Glutamatergic neuron (in vitro differentiated cells): ENCODE data around the gene RPL10. TPM values are rescaled to one million over a fixed set of nuclear protein-coding genes. Genes with fewer than 3 reads are reported as not detected.

Experiments used
- DNase-seq: peaks from one replicate; pipeline ENCODE4 v3.0.0; 2022
- H3K27ac Mint-ChIP-seq: one replicate; pipeline ENCODE4 v1.8.0; 2020; ENCODE audit warnings: mild to moderate bottlenecking, mixed read lengths, inconsistent platforms; ENCODE audit not compliant: unreplicated experiment
- H3K27me3 Mint-ChIP-seq: one replicate; pipeline ENCODE4 v1.8.0; 2020; ENCODE audit warnings: mild to moderate bottlenecking, moderate library complexity, mixed read lengths, inconsistent platforms; ENCODE audit not compliant: unreplicated experiment
- H3K36me3 Mint-ChIP-seq: one replicate; pipeline ENCODE4 v1.8.0; 2020; ENCODE audit warnings: mild to moderate bottlenecking, mixed read lengths, inconsistent platforms; ENCODE audit not compliant: unreplicated experiment
- H3K4me1 Mint-ChIP-seq: one replicate; pipeline ENCODE4 v1.8.0; 2020; ENCODE audit warnings: mild to moderate bottlenecking, low read depth, mixed read lengths, inconsistent platforms; ENCODE audit not compliant: unreplicated experiment
- H3K4me3 Mint-ChIP-seq: one replicate; pipeline ENCODE4 v1.8.0; 2020; ENCODE audit warnings: mild to moderate bottlenecking, mixed read lengths, inconsistent platforms; ENCODE audit not compliant: unreplicated experiment
- H3K9me3 Mint-ChIP-seq: one replicate; pipeline ENCODE4 v1.8.0; 2020; ENCODE audit warnings: mild to moderate bottlenecking, moderate library complexity, mixed read lengths, inconsistent platforms; ENCODE audit not compliant: unreplicated experiment
- total RNA-seq: library from RNA; stranded (reverse); fragmentation: NEBNext Ultra II Directional; extraction: Animal tissue kit (Norgen Biotek cat#: 25700); gene quantifications from one replicate; pipeline ENCODE4 v1.2.1, GENCODE V29; 2021; ENCODE audit not compliant: unreplicated experiment
- TF ChIP-seq, protein P1 (sequence below): fragments of 200-600 bp; sonication (generic); IDR thresholded peaks from one replicate; pipeline ENCODE4 v1.5.0; 2021; ENCODE audit not compliant: partially characterized antibody, unreplicated experiment

Gene RPL10
- total RNA-seq, 1 donor from 2014 or later = 1,779 TPM

DNA sequence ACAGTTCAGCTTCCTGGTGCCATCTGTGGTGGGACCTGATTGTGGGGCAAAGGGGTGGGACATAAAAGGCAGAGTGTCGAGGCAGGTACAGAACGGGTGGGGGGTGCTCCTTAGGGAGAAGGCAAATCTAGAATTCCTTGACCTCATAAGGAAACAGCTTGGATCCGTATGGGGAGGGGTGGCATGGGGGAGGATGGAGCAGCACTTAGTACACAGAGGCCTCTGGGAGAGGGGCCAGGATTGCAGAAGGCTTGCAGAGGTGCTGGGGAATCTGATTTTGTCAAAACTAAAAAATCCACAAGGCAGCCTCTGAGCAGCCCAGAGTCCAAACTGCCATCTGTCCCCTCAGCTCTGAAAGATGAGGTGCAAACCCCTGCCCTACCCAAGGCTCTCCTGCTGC lies 21.4 kb upstream of the RPL10 start:
- H3K9me3 Mint-ChIP-seq = peaks cover 1% of the 10 kb centered on the region
- H3K27ac Mint-ChIP-seq = no peak overlapping the region
- no peak overlapping the region for H3K4me3 Mint-ChIP-seq
- H3K27me3 Mint-ChIP-seq = peaks cover 5% of the 10 kb centered on the region
- H3K4me1 Mint-ChIP-seq = peaks cover 1% of the 10 kb centered on the region
- no peaks in the 10 kb centered on the region for H3K36me3 Mint-ChIP-seq
- no peak for DNase-seq
- TF ChIP-seq, protein P1, sequence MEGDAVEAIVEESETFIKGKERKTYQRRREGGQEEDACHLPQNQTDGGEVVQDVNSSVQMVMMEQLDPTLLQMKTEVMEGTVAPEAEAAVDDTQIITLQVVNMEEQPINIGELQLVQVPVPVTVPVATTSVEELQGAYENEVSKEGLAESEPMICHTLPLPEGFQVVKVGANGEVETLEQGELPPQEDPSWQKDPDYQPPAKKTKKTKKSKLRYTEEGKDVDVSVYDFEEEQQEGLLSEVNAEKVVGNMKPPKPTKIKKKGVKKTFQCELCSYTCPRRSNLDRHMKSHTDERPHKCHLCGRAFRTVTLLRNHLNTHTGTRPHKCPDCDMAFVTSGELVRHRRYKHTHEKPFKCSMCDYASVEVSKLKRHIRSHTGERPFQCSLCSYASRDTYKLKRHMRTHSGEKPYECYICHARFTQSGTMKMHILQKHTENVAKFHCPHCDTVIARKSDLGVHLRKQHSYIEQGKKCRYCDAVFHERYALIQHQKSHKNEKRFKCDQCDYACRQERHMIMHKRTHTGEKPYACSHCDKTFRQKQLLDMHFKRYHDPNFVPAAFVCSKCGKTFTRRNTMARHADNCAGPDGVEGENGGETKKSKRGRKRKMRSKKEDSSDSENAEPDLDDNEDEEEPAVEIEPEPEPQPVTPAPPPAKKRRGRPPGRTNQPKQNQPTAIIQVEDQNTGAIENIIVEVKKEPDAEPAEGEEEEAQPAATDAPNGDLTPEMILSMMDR = no peak

DNA sequence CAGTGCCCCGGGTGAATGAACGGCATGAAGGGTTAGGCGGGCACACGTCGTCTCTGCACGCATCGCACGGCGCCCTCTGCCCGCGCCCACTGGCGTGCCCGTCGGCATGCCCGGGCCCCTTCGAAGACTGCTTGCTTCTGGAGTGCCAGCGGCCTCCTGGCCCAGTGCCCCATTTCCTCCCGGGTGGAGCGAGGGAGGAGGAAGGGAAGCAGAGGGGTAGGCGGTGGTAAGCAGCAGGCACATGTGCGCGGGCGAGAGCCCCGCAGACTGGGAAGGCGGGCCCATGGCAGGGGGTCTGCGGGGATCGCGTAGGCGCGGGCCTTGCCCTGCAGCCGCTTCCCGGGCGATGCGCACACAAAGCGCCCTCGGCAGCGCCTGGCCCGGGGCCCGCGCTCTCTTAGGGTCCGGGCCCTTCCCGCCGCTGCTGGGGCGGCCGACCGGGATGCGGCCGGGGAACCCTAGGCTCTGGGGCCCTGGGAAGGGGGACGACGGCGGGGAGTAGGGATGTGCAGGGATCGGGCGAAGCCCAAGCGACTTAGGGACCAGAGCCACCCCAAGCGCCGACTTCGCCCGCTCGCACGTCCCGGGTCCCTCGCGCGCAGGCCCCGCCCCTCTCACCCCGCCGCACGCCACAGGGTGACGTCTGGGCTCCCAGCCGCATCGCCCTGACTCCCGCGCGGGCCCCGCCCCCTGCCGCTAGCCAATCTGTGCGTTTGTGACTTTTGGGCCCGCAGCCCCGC lies 19.9 kb upstream of the RPL10 start:
- Mint-ChIP-seq H3K27me3 (peaks cover 2% of the 10 kb centered on the region), H3K4me1 (peaks cover 1% of the 10 kb centered on the region), H3K4me3 (peak overlapping the region; percentile 61), H3K9me3 (peaks cover 1% of the 10 kb centered on the region), H3K36me3 (no peaks in the 10 kb centered on the region), H3K27ac (no peak overlapping the region)
- peak; percentile 30 for DNase-seq
- TF ChIP-seq, protein P1 = no peak

DNA sequence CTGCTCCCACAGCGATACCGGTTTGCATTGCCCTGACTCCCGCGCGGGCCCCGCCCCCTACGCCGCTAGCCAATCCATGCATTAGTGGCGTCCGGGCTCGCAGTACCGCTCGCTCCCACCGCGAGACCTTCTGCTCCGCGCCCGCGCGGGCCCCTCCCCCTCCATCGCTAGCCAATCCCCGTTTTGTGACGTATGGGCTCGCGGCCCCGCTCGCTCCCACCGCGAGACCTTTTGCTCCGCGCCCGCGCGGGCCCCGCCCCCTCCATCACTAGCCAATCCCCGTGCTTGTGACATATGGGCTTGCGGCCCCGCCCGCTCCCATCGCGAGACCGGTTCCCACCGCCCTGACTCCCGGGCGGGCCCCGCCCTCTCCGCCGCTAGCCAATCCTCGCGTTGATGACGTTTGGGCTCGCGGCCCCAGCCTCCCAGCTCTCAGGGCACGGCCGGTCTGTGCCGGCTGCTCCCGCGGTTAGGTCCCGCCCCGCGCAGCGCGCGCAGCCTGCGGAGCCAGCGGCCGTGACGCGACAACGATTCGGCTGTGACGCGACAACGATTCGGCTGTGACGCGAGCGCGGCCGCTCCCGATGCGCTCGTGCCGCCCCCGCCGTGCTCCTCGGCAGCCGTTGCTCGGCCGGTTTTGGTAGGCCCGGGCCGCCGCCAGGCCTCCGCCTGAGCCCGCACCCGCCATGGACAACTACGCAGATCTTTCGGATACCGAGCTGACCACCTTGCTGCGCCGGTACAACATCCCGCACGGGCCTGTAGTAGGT lies 19.2 kb upstream of the RPL10 start, which contains the start of gene EMD:
EMD (plus strand) TSS at position 497 of the 770 bp plus-strand sequence; CDS start at position 687, 190 bp downstream.
- TF ChIP-seq, protein P1 = no peak
- Mint-ChIP-seq H3K36me3 (no peaks in the 10 kb centered on the region), H3K4me3 (peak within 1 kb of the TSS; percentile 93), H3K4me1 (peaks cover 1% of the 10 kb centered on the region), H3K9me3 (peaks cover 1% of the 10 kb centered on the region), H3K27me3 (peaks cover 2% of the 10 kb centered on the region), H3K27ac (peak within 1 kb of the TSS; percentile 75)
- peak; percentile 94 for DNase-seq

DNA sequence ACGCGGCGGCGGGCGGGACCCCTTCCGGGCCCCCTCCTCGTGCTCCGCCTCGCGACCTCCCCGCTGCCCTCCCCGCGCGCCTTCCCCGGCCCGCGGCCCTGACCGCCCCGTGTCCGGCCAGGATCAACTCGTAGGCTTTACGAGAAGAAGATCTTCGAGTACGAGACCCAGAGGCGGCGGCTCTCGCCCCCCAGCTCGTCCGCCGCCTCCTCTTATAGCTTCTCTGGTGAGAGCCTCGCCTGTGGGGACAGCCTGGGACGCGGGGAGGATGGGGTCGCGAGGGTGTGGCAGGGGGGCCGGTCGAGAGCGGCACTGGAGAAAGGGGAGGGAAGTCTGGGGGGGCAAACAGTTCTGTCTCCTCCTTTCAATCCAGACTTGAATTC lies 18.6 kb upstream of the RPL10 start:
- TF ChIP-seq, protein P1 = no peak
- peaks cover 1% of the 10 kb centered on the region for H3K4me1 Mint-ChIP-seq
- DNase-seq = no peak
- peaks cover 1% of the 10 kb centered on the region for H3K9me3 Mint-ChIP-seq
- H3K4me3 Mint-ChIP-seq = peak overlapping the region; percentile 93
- peak overlapping the region; percentile 75 for H3K27ac Mint-ChIP-seq
- peaks cover 2% of the 10 kb centered on the region for H3K27me3 Mint-ChIP-seq
- H3K36me3 Mint-ChIP-seq = no peaks in the 10 kb centered on the region

DNA sequence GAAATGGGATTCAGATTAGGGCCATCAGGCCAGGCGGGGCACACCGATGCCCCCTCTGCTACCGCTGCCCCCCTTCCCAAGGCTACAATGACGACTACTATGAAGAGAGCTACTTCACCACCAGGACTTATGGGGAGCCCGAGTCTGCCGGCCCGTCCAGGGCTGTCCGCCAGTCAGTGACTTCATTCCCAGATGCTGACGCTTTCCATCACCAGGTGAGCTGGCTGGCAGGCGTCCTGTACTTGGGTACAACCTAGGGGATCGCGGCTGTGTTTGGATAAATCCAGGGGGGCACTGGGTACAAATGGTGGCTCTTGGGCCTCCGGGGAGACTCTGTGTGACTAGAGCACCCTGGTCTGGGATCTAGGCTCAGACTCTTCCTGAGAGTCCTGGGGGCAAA lies 18.0 kb upstream of the RPL10 start:
- Mint-ChIP-seq H3K9me3 (peaks cover 1% of the 10 kb centered on the region), H3K4me1 (peaks cover under 1% of the 10 kb centered on the region), H3K36me3 (no peaks in the 10 kb centered on the region), H3K27ac (peak overlapping the region; percentile 75), H3K27me3 (peaks cover 2% of the 10 kb centered on the region), H3K4me3 (peak overlapping the region; percentile 93)
- TF ChIP-seq, protein P1 = no peak
- no peak for DNase-seq
